Skin of body (tissue), 2 donors: ENCODE data around the gene XPO5. TPM values are rescaled to one million over a fixed set of nuclear protein-coding genes. Genes with fewer than 3 reads are reported as not detected.
"Not testable (repeated sequence)": the region's sequence is repeated elsewhere in the genome, so short reads cannot be mapped to it uniquely, and the experiment has no call there.

Source experiments
- DNase-seq: peaks from one replicate; lab custom pipeline; 2025; lab: John Stamatoyannopoulos, UW
- total RNA-seq: library from RNA; depleted of rRNA; stranded (reverse); fragments of >200 nt; gene quantifications from one replicate; pipeline ENCODE4 v1.2.3, GENCODE V29; 2014

XPO5 gene
- total RNA-seq, 1 donor from 2014 or later = 25.1 TPM

DNA sequence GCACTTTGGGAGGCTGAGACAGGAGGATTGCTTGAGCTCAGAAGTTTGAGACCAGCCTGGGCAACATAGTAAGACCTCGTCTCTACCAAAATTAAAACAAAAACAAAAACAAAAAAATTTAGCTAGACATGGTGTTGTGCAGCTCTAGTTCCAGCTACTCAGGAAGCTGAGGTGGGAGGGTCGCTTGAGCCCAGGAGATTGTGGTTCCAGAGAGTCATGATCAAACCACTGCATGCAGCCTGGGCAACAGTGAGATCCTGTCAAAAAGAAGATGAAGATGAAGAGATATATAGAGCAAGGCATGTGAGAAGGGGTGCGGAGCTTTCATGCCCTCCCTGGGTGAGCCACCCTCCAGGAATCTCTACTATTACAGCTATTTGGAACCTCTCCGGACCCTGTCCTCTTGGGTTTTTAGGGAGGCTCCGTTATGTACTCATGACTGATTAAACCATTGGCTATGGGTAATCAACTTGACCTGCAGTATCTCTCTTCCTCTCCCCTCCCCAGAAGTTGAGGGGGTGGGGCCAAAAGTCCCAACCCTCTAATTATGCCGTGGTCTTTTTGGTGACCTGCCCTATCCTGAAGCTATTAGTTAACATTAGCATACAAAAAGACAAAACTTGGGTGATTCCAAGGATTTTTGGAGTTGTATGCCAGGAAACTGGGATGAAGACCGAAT is 9.2 kb upstream of the XPO5 start:
- no peak for DNase-seq

DNA sequence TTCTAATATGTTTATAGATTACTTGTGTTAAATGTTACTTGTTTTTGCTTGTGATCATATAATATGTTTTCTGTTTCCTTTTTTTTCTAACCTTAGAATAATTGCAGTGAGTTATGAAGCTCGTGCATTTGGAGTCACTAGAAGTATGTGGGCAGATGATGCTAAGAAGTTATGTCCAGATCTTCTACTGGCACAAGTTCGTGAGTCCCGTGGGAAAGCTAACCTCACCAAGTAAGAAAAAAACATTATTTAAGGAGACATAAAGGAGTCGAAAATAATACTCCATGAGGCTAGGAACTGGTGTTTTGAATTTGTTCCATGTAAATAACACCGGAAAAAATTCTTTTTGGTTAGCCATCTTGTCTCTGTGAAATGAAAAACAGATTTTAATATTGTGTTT is 7.1 kb upstream of the XPO5 start:
- DNase-seq = no peak

DNA sequence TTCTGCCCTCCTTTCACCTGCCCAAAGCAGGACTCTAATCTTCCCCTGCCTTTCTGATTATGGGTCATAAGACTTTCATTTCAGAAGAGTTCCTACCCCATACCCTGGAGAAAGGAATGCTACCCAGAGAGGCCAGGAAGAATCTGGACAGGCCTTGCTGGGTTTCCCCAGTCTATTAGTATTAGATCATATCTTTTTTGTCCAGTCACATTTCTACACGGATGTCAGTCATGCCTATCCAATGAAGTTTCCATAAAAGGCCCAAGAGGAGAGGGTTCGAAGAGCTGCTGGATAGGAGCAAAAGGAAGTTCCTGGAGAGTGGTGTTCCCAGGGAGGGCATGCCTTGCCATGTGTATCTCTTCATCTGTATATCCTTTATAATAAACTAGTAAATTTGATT is 3.3 kb upstream of the XPO5 start:
- no peak for DNase-seq

DNA sequence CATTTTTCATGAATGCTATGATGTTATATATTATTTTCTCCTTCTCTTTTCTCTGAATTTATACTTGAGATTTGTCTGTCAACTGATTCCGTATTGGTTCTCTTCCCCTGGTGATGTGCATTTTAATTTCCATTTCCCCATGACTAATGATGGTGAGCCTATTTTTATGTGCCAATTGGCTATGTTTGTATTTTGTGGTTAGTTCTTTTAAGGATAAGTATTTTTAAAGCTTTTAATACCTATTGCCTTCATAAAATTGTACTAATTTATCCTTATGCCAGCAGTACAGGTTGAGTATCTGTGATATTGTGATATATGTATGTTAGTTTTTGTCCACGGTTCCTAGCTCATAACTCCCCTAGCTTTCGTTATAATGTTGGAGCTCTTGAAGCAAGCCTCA is 2.9 kb upstream of the XPO5 start:
- no peak for DNase-seq

DNA sequence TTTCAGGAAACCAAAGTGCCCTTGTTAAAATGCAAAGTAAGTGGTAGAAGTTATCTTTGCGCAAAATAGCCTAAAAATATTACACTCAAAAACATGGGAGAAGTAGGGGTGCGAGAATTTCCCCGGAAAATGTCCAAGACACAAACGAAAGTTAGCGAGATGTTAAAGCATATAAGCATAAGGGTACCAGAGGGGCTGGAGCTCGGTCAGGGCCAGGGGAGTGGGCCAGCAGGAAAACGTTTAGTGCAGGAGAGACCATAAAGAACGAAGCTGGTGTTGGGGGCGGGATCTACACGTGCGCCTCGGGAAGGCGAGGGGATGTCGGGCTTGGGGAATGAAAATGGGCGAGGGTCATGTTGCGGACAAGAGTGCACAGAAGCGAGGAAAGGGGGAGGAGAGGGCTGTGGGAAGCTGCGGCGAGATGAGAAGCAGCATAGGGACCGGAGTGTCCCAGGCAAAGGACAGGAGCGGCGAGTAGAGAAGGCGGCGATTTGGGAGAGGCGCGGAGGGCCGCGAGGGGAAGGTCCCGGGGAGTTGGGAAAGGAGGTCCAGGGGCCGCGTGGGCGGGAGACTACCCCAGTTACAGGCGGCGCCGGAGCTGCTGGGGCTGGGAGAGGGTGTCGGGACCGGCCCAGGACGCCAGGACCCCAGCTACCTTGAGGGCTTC is 600 bp downstream of the XPO5 start:
- DNase-seq = no peak

DNA sequence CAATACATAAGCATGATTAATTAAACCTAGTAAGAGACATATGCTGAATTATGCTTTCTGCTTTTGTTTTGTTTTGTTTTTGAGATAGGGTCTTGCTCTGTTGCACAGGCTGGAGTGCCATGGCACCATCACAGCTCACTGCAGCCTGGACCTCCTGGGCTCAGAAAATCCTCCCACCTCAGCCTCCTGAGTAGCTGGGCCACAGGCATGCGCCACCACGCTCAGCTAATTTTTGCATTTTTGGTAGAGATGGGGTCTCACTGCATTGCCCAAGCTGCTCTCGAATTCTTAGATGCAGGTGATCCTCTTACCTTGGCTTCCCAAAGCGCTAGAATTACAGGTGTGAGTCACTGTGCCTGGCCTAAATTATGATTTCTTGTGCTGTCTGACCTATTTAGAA is 3.8 kb downstream of the XPO5 start:
- no peak for DNase-seq

DNA sequence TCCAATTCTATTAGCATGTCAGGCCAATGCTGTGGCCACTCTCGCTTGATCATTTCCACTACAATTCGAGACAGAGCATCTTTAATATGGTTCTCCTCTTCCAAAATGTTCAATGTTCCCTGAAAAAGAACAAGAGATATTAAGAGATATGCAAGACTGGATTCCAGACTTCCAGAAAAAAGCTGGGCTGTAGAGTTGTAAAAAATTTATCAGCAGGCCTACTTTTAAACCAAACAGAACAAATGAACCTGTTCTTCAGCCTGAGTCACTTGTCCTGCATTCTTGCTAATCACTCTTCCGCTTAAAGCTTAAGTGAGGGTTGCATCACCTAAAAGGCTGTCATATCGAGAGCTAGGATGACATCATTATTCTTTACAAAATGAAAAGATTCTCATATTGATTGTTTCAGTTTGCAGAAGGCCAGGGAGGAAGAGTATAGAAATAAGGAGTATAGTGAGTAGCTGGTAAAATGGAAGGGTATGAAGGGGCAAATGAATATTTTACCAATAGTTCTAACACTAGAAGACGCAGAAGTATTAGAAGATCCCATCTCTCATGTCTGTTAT is 4.9 kb downstream of the XPO5 start:
- DNase-seq = no peak

DNA sequence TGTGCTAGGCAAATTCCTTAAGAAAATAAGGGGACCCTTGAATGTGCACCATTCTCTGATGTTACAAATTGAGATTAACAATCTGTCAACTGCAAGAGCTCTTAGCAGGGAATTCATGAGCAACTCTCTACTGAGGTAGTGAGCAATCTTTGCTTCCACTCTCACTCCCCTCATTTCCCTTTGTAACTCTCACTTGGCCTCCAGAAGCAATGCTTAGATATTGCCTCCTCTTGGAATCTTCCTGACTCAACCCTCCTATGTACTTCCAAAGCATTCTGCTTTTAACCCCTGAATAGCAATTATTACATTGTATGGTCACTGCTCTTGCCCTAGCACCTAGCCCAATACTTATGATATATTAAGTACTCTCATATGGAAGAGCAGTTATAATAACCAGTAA is 16.5 kb downstream of the XPO5 start:
- DNase-seq = no peak

DNA sequence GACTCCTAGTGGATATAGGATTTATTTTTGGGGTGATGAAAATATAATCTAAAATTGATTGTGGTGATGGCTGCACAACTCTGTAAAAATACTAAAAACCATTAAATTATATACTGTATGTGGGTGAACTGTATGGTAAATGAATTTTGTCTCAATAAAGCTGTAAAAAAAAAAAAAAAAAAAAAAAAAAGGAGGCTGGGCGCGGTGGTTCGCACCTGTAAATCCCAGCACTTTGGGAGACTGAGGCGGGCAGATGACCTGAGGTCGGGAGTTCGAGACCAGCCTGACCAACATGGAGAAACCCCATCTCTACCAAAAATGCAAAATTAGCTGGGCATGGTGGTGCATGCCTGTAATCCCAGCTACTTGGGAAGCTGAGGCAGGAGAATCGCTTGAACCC is 18.2 kb downstream of the XPO5 start:
- DNase-seq = not testable (repeated sequence)

DNA sequence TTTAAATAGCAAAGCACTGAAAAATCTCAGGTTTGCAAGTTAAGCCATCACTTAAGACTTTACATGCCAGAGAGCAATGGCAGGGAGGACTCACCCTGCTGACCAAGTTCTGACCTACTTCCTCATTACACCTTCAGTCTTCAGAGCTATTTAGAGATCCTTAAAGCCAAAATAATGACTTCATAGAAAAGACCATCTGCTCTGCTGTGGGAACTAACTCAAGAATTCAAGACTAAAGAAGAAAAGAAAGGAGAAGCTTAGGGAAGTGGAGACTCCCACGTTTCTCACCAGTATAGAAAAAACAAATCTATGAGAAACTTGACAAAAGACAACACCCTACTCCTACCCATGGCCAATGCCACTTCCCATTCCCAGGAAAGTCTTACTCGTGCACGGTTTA is 28.6 kb downstream of the XPO5 start:
- DNase-seq = no peak

DNA sequence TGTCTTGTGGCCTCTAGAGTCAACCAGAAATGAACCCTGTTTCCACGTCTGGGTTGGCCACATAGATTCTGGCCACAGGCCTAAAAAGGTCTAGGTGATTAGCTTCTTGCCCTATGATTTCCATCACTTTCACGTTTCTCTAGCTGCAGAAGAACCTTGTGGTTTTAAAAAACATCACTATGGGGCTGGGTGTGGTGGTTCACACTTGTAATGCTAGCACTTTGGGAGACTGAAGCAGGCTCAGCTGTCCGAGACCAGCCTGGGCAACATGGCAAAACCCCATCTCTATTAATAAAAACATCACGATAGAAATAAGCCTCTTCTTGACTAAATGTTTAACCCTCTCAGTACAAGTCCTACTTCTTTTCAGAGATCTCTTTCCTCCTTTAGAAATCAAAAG is 31.4 kb downstream of the XPO5 start:
- DNase-seq = no peak

DNA sequence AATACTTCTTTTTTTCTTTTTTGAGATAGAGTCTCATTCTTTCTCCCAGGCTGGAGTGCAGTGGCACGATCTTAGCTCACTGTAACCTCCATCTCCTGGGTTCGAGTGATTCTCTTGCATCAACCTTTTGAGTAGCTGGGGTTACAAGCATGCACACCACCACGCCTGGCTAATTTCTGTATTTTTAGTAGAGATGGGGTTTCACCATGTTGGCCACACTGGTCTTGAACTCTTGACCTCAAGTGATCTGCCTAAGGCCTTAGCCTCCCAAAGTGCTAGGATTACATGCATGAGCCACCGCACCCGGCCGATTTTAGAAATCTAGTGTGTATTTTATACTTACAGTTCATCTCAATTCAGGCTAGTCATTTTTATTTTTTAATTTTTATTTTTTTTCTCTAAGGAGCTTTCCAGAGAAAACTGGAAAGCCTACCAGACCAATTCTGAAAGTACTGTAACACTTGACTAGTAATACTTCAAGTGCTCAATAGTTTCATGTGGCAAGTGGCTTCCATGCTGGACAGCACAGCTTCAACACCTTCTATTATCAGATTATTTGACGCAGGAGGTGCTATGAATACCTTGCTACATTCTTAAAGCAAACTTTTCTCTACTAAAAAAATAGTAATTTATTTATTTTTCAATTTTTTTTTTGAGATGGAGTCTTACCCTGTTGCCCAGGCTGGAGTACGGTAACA is 33.9 kb downstream of the XPO5 start:
- DNase-seq = no peak

DNA sequence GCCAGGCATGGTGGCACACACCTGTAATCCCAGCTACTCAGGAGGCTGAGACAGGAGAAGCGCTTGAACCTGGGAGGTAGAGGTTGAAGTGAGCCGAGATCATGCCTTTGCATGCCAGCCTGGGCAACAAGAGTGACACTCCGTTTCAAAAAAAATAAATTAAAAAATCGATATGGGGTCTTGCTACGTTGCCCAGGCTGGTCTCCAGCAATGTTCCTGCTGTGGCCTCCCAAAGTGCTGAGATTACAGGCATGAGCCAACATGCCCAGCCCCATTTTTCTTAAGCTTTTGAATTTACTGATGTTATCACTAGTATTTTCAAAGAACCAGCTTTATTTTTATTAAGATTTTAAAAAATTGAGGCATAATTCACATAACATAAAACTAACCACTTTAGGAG is 35.3 kb downstream of the XPO5 start:
- no peak for DNase-seq

DNA sequence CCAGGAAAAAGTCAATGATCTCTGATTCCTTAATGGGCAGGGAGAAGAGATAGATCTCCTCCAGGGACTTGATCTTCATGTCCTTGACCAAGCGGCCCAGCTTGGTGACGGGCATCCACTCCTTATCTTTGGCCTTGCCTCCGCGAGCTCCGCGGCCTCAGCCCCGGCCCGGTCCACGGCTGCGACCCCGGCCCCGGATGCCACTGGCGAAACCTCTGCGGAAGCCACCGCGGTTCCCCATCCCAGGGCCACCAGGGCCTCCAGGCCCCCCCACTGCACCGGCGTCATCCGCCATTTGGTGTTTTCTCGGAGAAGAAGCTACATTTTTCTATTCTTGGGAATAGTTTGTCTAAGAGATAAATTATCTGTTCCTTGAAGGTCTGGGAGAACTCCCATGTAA is 36.4 kb downstream of the XPO5 start:
- DNase-seq = not testable (repeated sequence)

DNA sequence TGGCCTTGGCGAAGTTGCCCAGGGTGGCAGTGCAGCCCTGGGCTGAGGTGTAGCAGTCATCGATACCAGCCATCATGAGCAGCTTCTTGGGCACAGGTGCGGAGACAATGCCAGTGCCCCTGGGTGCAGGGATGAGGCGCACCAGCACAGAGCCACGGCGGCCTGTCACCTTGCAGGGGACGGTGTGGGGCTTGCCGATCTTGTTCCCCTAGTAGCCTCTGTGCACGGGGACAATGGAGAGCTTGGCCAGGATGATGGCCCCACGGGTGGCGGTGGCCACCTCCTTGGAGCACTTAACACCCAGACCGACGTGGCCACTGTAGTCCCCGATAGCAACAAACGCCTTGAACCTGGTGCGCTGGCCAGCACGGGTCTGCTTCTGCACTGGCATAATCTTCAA is 36.9 kb downstream of the XPO5 start:
- not testable (repeated sequence) for DNase-seq

DNA sequence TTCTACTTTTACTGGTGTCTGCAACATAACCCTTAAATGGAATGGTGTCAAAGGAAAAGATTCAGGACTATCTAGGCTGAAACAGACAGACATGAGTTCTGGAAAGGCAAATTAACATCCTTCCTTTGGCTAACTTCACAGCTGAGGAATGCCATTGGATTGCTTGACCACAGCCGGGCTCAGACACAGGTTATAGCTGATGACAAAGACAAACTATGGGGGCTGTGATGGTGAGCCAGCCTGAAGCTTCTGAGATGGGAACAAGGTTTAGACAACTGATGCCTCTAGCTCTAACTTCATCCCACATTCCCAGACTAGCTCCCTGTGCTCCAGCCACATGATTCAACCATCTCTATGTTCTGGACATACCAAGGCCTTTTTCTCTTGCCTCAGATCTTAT is 43.6 kb downstream of the XPO5 start:
- no peak for DNase-seq

DNA sequence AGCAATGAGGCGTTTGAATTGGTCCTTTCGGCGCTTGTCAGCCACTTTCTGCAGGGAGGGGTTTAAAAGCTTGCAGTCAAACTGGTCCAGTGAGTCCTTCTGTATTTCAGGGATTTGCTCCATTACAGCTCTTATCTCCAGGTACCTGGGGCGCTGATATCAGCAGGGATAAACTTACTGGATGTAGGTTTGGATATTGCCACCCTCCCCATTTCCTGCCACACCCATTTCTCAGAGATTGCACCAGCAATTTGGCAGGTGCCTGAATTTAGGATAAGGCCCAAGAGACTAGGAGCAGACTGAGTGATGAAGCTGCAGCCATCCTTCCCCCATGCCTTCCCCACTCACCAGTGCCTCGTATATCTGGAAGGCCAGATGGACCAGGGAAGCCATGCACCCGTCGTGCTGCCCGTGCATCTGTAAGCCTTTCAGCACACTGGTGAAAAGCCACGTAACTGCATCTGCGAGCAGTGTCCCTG is 51.3 kb downstream of the XPO5 start:
- DNase-seq = no peak

DNA sequence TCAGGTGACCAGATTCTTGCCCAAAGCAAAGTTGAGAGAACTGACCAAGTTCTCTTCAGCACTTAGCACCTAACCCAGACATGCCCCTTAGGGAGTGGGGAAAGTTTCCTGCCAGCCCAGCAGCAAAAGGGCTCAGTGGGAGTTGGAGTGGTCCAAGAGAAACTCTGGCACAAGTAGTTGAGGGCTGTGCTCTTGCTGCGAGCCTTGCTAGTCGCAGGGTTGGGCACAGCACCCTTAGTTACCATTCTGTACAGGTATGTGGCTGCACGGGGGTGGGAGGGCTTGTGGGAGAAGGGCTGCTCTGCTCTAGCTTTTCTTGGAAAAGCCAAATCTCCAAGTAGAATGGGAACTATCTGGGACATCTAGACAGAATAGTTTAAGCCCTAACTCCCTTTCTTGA is 52.6 kb downstream of the XPO5 start:
- no peak for DNase-seq

DNA sequence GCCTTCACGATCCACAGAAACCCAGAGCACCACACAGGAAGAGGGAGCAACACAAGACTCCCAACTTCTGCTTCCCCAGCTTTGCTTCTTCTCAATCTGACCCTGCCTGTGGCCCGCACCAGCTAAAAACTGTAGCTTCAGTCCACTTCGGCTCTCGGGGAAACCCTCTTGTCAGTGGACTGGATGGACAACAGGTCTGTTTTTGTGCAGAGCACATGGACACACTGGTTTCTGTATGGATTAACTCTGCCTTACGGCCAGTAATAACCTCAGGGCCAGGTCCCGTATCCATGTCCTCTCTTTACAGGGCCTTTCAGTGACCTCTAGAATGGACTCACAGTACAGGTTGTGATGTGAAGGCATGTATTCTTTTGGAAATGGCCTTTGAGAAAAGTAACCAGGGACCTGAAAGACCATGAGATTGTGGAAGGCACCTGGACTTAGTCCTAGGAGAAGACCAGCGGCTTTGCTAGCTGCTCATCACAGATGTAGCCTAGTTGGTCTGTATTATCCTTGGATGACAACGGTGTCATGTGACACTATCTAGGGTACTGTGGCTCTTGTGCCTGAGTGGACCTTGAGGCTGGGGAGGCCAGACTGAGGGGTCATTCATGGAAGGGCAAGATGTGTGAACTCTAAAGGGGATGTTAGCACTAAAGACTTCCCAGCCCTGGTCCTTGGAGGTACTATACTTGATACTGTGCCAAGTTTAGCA is 53.1 kb downstream of the XPO5 start:
- no peak for DNase-seq

DNA sequence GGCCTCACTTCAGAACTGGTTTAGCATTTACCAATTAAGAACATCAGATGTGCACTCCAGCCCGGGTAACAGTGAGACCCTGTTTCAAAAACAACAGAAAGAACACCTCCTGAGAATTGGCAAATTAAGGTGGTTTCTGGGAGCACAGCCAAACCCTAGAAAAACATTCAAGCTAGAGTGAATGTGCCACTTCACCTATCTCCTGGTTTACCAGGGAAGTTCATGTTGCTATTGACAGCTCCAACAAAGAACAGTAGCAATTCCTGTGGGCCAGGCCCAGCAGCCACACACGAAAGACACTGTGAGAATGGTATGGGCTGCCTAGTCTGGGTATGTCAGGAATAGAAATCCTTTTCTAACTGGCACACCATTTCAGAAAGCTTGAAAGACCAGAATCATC is 54.0 kb downstream of the XPO5 start:
- DNase-seq = no peak

DNA sequence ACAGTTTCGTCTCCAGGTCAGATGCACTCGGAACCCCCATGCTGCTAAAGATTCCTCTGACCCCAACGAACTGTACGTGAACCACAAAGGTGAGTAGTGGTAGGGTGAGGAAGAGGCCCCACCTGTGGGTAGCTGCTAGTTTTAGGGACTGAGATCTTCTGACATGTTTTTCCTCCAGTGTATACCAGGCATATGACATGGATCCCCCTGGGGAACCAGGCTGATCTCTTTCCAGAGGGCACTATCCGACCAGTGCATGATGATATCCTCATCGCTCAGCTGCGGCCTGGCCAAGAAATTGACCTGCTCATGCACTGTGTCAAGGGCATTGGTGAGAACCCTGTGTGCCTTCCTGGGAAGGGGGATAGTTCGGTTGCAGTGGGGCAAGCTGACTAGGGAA is 55.7 kb downstream of the XPO5 start:
- no peak for DNase-seq
